Parathyroid adenoma (tissue), 2 donors: ENCODE data around the gene FADD.
A peak's percentile ranks its signal among the peaks of the same experiment; 100 is the strongest.

Source experiments
- H2AFZ ChIP-seq: fragments of 300-600 bp; sonication (generic); one replicate; pipeline ENCODE4 v1.7.0; 2017; ENCODE audit warnings: antibody characterized with exemption, mild to moderate bottlenecking
- H3K27ac ChIP-seq: fragments of 300-600 bp; sonication (generic); one replicate; pipeline ENCODE4 v1.7.0; 2017
- H3K27me3 ChIP-seq: fragments of 300-600 bp; sonication (generic); one replicate; pipeline ENCODE4 v1.7.0; 2017; ENCODE audit warnings: low read length; ENCODE audit not compliant: control insufficient read depth, insufficient read depth
- H3K36me3 ChIP-seq: fragments of 300-600 bp; sonication (generic); one replicate; pipeline ENCODE4 v1.7.0; 2017; ENCODE audit warnings: low read length; ENCODE audit not compliant: control insufficient read depth, insufficient read depth
- H3K4me1 ChIP-seq: fragments of 300-600 bp; sonication (generic); one replicate; pipeline ENCODE4 v1.7.0; 2017; ENCODE audit warnings: control low read depth
- H3K4me2 ChIP-seq: fragments of 300-600 bp; sonication (generic); one replicate; pipeline ENCODE4 v1.7.0; 2017; ENCODE audit warnings: low read length
- H3K4me3 ChIP-seq: fragments of 300-600 bp; sonication (generic); one replicate; pipeline ENCODE4 v1.7.0; 2017; ENCODE audit warnings: low read depth, low read length
- H3K79me2 ChIP-seq: fragments of 300-600 bp; sonication (generic); one replicate; pipeline ENCODE4 v1.7.0; 2017; ENCODE audit warnings: control low read depth
- H3K9ac ChIP-seq: fragments of 300-600 bp; sonication (generic); one replicate; pipeline ENCODE4 v1.7.0; 2017; ENCODE audit warnings: mild to moderate bottlenecking
- H3K9me3 ChIP-seq: fragments of 300-600 bp; sonication (generic); one replicate; pipeline ENCODE4 v1.7.0; 2017; ENCODE audit warnings: low read length; ENCODE audit not compliant: control insufficient read depth
- TF ChIP-seq, protein P1 (sequence below): fragments of 300-600 bp; sonication (generic); IDR thresholded peaks from one replicate; pipeline ENCODE4 v1.7.0; 2017; ENCODE audit warnings: antibody characterized with exemption, mild to moderate bottlenecking
- donor health status: primary hyperparathyroidism.

The FADD gene

DNA sequence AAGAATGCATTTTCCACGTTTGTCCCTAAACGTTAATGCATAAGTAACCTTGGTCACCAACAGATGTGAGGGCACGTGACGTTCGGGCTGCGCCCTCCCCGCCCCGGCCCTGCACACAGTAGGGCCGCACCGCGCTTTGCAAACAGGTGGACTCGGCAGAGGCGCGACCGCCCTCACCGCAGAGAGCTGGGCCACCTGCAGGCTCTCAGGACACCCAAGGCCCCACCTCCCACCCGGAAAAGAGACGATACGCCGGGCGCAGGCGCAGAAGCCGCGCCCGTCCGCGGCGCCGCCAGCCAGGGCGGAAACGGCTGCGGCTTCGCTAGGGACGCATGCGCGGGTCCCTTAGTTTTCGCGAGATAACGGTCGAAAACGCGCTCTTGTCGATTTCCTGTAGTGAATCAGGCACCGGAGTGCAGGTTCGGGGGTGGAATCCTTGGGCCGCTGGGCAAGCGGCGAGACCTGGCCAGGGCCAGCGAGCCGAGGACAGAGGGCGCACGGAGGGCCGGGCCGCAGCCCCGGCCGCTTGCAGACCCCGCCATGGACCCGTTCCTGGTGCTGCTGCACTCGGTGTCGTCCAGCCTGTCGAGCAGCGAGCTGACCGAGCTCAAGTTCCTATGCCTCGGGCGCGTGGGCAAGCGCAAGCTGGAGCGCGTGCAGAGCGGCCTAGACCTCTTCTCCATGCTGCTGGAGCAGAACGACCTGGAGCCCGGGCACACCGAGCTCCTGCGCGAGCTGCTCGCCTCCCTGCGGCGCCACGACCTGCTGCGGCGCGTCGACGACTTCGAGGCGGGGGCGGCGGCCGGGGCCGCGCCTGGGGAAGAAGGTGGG lies at the start of gene FADD:
FADD (plus strand) TSS at position 377 of the 831 bp plus-strand sequence; CDS start at position 541, 164 bp downstream.
- peak within 1 kb of the TSS; percentile 53 for H3K9ac ChIP-seq
- H3K27me3 ChIP-seq: no peaks in the 10 kb centered on the region
- no peaks in the 10 kb centered on the region for H3K79me2 ChIP-seq
- H2AFZ ChIP-seq: peak within 1 kb of the TSS; percentile 77
- no peaks in the 10 kb centered on the region for H3K9me3 ChIP-seq
- peak within 1 kb of the TSS; percentile 67 for H3K27ac ChIP-seq
- H3K36me3 ChIP-seq: no peaks in the 10 kb centered on the region
- peak within 1 kb of the TSS; percentile 82 for H3K4me3 ChIP-seq
- TF ChIP-seq, protein P1, sequence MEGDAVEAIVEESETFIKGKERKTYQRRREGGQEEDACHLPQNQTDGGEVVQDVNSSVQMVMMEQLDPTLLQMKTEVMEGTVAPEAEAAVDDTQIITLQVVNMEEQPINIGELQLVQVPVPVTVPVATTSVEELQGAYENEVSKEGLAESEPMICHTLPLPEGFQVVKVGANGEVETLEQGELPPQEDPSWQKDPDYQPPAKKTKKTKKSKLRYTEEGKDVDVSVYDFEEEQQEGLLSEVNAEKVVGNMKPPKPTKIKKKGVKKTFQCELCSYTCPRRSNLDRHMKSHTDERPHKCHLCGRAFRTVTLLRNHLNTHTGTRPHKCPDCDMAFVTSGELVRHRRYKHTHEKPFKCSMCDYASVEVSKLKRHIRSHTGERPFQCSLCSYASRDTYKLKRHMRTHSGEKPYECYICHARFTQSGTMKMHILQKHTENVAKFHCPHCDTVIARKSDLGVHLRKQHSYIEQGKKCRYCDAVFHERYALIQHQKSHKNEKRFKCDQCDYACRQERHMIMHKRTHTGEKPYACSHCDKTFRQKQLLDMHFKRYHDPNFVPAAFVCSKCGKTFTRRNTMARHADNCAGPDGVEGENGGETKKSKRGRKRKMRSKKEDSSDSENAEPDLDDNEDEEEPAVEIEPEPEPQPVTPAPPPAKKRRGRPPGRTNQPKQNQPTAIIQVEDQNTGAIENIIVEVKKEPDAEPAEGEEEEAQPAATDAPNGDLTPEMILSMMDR: no peak
- H3K4me1 ChIP-seq: no peaks in the 10 kb centered on the region
- peak within 1 kb of the TSS; percentile 87 for H3K4me2 ChIP-seq

GRCh38 chr11:70155386-70155785 lies 47.7 kb upstream of the FADD start:
- no peaks in the 10 kb centered on the region for H3K36me3 ChIP-seq

DNA sequence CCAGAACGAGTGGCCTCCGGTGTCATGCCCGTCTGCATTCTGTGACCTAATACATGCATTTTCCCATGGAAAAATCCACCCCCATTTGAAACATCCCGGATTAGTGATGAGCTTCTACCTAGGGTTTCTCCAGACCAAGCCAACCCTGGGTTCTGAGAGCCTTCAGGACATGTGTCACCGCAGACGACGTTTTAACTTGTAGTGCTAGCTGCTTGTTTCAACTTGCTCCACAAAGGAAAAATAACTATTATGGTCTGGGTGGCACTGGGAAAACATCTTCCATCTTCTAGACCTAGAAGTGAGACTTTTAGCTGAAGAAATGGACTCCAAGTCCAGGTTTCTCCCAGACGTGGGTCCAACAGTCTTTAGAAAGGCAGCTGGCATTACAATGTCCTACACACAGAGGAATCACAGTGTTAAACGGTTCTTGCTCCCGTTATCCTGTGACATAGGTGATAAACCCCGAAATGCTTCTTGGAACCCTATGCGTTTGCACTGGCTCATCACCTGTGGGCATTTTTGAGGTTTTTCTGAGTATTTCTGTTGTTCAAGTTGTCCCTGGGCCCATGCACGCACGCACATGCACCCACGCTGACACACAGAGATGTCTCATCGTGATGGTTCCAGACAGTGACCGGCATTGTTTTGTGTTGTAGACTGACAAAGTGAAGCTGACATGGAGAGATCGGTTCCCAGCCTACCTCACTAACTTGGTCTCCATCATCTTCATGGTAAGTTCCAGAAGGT lies 46.6 kb upstream of the FADD start:
- no peak overlapping the region for H2AFZ ChIP-seq
- no peaks in the 10 kb centered on the region for H3K4me1 ChIP-seq
- H3K27ac ChIP-seq: no peak overlapping the region
- H3K27me3 ChIP-seq: no peaks in the 10 kb centered on the region
- H3K9me3 ChIP-seq: no peaks in the 10 kb centered on the region
- TF ChIP-seq, protein P1: no peak
- H3K4me2 ChIP-seq: no peak overlapping the region
- no peaks in the 10 kb centered on the region for H3K79me2 ChIP-seq
- H3K36me3 ChIP-seq: no peaks in the 10 kb centered on the region
- no peak overlapping the region for H3K4me3 ChIP-seq
- H3K9ac ChIP-seq: no peak overlapping the region

More at GRCh38 chr11:70155386-70155785, 47.7 kb upstream of the FADD start:
- Histone ChIP-seq H3K27me3 (no peaks in the 10 kb centered on the region), H3K79me2 (no peaks in the 10 kb centered on the region), H3K9me3 (no peaks in the 10 kb centered on the region), H3K27ac (no peak overlapping the region), H3K9ac (no peak overlapping the region), H3K4me2 (no peak overlapping the region), H3K4me1 (no peaks in the 10 kb centered on the region), H3K4me3 (no peak overlapping the region), H2AFZ (no peak overlapping the region)
- TF ChIP-seq, protein P1: no peak

DNA sequence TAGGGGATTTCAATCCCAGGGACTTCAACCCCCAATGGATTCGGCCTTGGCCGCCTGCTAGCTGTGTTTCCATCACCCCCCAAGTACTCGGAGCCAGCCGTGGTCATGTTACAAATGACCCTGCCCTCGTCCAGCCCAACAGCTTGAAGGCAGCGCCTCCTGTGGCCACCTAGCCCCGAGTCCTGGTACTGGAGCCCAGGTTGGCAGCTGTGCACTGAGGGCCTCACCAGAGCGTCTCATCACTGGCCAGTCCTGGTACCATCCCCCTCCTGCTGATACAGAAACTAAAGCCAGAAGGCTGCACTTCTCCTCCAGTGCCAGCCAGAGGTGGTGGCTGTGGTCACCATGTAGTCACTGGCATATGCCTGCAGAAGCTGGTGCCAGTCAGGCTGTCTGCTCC lies 44.9 kb upstream of the FADD start:
- Histone ChIP-seq H3K4me2 (no peak overlapping the region), H3K27me3 (no peaks in the 10 kb centered on the region)
- TF ChIP-seq, protein P1: no peak

More for the DNA sequence above, 44.9 kb upstream of the FADD start:
- Histone ChIP-seq H3K9me3 (no peaks in the 10 kb centered on the region), H3K36me3 (no peaks in the 10 kb centered on the region), H3K27ac (no peak overlapping the region), H2AFZ (no peak overlapping the region), H3K4me3 (no peak overlapping the region), H3K9ac (no peak overlapping the region), H3K4me1 (no peaks in the 10 kb centered on the region), H3K79me2 (no peaks in the 10 kb centered on the region)
